ENCODE results near the gene PTPRG.

Gene PTPRG

DNA sequence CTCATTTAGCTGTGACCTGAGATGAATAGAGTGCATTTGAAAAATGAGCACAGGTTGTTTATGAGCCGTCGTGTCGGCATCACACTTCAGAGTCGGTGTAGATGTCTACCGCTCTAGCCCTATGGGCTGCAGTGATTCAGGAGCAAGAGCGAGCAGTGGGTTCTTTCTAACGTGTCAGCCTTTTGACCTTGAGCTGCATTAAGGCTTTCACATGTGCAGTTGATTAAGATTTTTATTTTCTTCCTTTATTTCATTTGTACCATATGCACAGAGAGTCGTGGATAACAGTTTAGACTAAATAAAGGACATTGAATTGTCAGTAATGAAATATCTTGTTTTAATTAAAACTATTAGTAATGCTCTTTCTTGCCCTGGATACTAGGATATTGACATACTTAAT, 368.2 kb downstream of the PTPRG start:
- no peak for DNase-seq (ENCODE audit: low spot score)

DNA sequence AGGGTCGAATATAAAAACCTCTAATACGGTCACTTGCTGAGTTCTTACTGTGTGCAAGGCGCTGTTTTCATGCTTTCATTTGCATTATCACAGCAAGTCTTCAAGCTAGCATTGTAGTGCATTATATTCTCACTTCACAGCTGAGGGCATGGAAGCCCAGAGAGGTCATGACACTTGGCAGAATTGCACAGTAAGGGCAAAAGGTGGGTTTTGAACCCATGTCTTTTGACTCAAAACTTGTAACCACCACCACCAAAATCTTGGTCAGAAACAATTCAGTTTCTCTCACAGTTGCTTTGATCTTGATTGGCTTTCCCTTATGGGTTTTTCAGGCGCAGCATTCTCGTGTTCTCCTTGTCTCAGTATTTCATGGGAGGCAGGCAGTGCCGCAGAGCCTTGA, 371.1 kb downstream of the PTPRG start:
- no peak for DNase-seq (ENCODE audit: low spot score)

DNA sequence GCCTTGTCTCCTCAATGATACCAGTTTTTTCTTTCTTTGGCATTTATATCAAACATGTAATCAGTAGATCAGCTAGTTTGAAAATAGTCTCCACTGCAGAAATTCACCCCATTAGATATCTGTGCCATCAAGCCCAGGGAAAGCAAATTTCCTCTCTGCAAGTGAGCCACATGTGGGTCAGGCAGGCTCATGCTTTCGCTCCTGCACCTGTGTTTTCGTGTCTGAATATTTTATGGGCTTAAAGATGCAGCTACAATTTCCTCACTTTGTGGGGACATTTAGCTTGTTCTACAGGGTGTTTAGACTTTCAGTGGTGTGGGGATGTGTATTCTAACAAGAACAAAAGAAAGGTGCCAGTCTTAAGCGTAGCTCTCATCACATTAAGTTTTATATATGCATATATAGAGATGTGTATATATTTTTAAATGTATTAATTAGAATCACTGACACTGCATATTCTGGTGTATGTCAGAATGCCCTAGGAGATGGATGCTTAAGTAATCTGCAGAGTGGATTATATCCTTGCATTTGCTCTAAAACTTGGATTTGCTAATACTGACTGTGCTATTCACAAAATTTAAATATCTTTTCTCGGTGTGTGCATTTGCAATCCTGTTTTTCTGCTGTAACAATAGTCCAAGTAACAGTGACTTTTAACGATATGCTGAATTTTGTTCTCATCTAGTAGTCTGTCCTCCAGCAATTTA, 372.6 kb downstream of the PTPRG start:
- DNase-seq (ENCODE audit: low spot score), result no peak

DNA sequence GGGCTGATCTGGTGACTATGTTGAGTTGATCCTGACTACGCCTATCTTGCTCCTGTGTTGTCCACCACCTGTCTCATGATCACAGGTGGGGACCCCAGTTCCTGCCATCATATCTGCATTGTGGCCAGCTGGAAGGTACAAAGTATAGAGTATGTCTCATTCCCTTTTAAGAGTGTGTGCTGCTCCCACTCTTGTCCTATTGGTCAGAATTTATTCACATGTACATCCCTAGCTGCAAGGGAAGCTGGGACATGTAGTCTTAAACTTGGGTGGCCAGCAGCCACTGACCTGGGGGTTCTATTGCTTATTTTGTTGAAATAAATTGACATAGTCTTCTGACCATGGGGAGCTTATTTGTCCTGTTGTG, 373.1 kb downstream of the PTPRG start:
- DNase-seq (ENCODE audit: low spot score), result no peak

DNA sequence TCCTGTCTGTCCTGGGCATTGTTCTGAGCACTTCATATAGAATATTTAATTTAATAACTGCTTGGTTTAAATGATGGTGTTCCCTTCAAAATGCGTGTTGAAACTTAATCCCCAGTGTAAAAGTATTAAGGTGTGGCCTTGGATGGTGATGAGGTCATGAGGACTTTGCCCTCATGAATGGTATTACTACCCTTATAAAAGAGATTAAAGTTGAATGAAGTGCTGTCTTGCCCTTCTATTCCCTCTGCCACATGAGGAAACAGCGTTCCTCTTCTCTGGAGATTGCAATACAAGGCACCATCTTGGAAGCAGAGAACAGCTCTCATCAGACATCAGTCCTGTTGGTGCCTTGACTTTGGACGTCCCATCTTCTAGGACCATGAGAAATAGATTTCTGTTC, 374.4 kb downstream of the PTPRG start:
- no peak for DNase-seq (ENCODE audit: low spot score)

DNA sequence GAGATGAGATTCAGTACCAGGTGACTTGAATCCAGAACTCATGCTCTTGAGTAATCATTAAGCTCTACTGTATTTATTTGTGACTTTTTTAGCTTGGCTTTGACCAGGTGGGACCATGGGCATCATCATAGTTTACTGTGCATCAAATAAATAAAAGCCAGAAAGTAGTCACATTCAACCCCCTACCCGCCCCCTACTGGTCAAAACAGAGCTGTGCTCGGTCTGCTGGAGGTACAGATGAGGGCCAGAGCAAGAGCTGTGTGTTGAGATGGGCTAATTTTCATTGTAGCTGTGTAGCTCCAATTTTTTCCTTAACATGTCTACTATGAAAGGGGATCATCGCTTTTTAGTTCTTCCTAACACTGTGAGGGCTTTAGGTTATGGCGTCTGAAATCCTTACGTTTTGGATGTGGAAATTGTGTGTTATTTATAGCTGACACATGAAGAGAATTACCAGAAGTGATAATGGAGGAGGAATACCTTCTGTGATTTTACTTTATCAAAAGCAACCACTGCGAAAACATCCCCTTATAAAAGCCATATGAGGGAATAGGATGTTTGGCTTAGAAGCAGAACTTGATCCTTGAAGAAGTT, 375.1 kb downstream of the PTPRG start:
- no peak for DNase-seq (ENCODE audit: low spot score)

DNA sequence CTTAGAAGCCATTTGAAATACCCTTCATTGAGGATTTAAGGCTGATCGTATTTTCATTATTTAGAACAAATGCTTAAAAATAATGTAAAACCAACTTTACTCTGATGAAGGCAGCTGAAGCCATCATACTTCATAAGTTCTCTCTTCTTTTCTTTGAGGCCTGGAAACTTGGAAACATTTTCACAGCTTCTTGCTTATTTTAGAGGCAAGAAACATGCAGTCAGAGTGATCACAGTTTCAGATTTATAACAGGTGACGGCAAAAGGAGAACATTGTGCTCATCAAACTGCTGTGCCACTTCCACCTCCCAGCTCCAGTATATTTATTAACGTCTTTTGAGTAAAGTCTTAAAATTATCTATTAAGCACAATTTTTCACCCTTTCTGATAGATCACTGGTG, 376.1 kb downstream of the PTPRG start:
- no peak for DNase-seq (ENCODE audit: low spot score)

DNA sequence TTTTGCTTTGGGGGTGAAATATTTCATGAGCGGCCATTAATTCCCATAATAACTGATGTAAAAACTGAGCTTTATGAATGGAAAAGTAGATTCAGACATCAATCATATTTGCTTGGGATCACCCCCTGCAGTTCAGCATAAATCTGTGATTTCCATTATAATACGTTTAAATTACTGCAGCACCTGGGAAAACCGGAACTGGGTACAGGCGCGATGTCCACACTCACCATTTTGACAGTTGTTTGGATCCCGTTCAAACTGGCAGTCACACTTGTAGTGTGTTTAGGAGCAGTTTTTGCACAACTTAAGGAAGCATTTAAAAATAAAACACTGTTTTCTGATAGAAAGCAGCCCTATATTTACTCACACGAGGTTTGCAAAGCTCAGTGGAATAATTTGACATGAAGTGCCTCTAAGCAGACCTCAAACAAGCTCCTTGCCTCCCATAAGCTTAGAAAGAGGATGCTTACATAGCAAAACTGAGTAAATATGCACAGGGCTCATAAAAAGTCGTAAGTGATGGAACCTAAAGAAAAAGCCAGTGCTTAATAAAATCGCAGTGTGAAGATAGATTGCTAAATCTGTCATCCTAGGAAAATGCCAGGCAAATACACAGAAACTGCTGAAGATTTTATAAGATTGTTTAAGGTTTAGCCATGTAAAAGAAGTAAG, 377.6 kb downstream of the PTPRG start:
- no peak for DNase-seq (ENCODE audit: low spot score)

DNA sequence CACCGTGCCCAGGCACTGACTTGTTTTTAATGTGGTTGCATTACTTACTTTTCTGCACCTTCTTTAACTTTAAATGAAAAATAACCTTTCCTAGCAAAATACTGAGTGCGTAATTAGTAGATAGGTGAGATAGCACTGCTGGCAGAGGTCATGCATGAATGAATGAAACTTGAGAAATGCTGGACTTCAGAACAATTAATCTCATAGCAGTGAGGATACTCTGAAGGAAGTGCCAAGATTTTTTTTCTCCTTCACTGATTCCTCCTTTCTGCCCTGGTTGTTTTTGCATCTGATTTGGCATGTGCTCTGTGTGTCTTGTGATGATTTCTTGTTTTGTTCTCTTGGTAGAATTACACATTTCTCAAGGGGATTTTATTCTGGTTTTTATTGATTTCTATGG, 378.9 kb downstream of the PTPRG start:
- DNase-seq (ENCODE audit: low spot score), result no peak

DNA sequence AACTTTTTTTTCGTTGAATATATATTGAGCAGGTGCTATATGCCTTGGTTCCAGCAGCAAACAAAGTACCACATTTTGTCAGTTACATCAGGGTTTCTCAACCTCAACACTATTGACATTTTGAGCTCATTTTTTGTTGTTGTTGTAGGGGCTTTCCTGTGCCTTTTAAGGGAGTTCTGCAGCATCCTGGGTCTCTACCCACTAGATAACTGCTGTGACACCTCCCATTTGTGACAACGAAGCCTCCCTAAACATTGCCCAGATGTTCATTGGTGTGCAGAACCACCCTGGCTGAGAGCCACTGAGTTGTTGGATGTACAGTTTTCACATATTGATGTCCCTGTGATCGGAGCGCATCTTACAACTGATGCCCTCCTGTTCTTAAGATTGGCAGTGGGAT, 382.6 kb downstream of the PTPRG start:
- no peak for DNase-seq (ENCODE audit: low spot score)

DNA sequence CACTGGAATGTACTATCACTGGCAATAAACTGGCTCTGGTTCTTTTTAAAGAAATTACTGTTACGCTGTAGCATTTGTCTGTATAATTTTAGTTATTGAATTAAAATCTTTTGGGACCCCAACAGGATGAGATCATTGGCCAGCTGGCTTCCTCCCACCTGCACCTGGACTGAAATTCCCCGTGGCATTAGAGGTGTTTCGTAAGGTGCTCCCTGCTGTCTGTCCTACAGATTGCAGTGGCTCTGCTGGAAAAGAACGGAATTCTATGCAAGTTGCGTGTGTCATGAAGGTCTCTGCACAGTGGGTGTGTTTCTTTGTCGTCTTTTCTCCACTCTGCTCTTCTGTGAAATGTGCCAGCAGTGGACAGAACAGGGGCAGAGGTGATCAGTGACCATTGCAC, 383.4 kb downstream of the PTPRG start:
- no peak for DNase-seq (ENCODE audit: low spot score)

DNA sequence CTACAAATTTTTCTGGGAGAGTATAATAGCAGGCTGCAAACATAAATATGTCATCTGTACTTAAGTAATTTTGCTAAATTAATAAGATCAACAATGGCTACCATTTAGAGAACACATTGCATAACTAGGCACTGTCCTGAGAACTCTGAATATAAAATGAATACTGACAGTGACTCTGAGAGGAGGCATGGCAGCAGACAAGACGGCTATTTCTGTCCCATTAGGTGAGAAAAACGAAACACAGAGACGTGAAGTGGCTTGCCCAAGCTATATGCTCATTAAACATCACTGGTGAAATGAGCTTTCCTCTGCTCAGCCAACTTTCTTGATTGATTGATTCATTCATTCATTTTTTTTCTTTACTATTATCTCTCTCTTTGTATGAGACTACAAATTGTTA, 384.3 kb downstream of the PTPRG start:
- DNase-seq (ENCODE audit: low spot score), result no peak

DNA sequence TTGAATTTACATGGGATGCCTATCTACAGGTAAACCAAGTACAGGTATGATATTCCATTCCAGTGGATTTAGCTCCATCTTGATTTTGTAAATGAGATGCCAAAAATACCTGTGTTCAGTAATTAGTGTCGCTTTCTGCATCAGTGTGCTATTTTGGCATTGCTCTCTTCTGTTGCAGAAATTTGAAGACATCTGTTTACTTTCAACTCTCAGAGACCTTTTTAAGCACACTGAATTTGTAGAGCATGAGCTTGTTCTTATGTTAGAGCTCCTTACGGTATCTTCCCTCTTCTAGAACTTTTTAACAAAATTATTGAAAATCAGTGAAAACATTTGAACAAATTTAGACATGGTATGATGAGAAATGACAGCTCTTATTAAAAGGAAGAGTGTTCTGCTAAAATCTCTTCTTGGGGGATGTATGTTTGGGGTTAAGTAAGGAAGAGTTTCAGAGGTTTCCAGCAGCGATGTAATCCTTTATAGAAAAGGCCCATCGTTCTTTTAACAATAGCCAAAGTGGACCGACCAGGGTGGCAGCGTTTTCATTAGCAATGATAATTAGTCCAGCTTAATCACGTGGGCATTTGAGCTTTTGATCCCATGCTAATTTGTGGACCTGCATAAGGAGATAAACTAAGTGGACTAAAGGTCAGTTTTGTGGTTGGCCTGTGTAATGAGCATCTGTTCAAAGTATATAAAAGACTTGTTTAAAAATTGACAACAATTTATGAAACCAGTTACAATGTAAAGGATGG, 385.4 kb downstream of the PTPRG start:
- DNase-seq (ENCODE audit: low spot score), result no peak

DNA sequence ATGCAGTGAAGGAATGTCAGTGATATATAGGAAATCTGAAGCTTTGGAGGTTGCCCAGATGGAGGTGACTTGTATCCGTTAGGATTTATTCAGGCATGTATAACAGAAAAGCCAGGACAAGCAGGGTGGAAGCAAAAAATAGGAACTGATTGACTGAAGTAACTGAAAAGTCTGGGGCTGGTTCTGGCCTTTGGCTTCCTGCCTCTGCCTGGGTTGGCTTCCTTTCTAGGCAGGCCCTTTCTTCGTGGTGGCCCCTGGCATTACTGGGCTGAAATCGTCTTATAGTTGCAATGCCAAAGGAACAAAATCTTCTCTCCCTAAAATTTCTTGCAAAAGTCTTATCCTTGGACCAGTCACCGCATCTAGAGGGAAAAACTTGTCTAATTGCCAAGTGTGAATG, 386.1 kb downstream of the PTPRG start:
- no peak for DNase-seq (ENCODE audit: low spot score)

DNA sequence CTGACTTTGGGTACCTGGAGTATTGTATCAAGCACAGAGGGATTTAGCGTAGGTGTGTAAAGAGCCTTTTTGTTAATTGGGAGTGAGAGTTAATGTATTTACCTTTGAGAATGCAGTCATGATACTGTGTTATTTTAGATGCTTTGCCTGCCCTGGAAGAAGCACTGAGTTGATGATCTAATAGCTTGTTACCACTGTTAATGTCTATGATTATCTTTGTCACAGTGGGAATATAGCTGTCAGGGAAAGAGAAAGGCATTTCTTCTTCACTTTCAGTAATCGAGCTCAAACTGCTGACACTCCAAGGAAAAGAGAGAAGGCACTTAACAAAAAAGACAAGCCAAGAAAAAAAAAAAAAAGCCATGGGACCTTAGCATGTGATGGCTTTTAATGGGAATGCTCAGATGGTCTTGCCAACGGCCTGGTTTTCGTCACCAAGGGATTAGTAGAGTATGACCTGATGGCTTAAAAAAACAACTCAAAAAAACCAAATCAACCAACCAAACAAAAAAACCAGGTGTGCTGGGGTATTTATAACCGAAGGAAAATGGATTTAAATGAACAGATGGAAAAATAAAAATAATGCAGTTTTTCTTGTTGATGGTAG, 387.4 kb downstream of the PTPRG start:
- DNase-seq (ENCODE audit: low spot score), result no peak

DNA sequence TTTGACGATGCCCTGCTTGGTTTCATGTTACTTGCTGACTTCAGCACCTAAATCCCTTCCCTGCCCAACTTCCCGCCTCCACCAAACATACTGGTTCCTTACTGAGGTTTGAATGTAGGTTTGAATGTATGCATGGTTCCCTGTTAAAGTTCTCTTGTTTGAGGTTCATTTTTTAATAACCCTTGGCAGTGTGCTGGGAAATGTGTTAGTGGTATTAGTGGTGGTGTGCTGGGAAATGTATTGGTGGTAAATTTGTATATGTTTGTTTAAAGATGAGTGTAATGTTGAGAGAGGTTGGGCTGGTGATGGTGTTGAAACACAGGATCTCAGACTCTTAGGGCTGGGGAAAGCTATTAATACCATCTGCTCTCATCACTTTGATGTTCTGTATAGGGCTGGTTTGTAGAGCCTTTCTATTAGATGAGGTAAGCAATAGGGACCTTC, 392.7 kb downstream of the PTPRG start:
- no peak for DNase-seq (ENCODE audit: low spot score)

DNA sequence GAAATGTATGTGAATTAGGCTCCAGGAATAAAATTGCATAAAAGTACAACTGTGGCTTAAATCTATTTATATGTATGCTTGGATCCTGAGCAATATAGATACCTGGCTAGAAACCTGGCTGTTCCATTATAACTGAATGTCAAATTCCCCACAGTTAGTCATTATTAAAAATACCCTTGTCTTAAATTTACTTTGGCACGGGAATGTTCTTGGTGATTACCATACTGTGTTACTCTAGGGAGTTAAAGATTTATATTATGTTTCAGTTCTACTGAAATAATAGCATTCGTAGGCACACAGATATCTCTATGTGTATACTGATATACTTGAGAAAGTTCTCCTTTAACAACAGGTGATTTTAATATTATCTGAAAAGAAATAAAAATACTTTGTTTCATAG, 394.1 kb downstream of the PTPRG start:
- DNase-seq (ENCODE audit: low spot score), result no peak

DNA sequence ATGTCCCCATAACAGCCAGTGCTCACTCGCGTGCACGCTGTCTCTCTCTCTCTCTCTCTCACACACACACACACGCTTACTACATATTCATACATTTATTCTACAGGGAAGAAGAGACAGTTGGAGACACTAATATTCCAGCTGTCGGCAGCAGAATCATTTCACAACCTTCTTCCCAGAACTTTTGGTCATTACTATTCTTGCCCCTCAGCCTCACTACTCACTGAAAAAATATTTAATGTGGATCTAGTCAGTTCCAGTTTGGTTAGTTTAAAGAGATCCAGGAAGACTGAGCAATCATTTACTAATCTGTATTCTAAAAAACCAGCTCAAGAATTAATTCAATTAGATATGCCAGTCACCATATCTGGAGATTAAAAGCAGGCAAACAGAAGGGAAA, 394.9 kb downstream of the PTPRG start:
- DNase-seq (ENCODE audit: low spot score), result no peak

DNA sequence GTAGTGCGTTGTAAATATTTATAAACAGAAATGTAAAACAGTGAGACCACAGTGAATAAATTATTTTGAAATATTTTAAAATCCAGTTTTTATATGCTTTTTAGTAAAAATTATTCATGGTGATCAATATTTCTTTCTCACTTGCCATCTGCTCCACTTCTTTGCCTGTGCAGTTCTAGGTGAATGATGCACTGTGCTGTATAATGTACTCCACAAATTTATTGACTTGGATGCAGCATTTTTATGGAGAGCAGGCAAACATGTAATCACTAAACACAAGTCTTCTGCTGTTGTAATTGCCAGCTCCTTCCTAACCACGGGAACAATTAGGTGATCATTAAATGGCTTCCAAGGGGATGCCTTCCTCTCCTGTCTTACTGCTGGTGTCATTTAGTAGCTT, 395.9 kb downstream of the PTPRG start:
- no peak for DNase-seq (ENCODE audit: low spot score)

DNA sequence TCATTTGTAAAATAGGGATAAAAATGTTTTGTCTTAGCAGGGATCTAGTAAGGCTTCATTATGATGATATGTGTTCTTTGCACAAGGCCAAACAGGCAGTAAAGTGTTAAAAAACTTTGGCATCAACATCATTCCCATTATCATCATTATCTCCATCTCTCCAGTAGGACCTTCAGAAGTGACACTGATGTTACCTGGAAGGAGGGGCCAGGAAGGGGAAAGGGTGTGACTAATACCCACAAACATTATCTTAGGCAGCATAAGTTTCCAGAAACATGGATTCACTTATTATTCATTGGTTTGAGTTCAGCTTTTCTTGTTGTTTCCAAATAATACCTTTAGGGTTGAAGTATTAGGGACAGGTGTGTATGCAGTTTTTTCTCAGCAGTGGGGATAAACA, 399.6 kb downstream of the PTPRG start:
- no peak for DNase-seq (ENCODE audit: low spot score)

DNA sequence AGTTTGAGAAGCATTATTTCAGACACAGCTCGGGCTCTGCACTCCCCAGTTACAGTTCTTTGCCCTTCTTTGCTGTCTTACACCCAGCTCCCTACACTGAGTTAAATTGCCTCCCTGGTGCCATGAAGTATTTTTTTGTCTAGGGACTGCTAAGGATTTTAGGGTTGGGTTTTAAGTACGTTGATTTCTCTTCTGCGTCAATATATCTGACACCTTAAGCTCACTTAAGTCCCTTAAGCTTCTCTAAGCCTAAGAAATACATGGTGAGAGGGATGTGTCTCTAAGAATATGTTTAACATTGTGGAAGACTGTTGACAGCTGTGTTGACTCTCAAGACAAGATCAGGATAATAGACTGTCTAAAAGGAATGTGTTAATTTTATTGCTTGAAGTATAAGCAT, 400.5 kb downstream of the PTPRG start:
- DNase-seq (ENCODE audit: low spot score), result no peak

DNA sequence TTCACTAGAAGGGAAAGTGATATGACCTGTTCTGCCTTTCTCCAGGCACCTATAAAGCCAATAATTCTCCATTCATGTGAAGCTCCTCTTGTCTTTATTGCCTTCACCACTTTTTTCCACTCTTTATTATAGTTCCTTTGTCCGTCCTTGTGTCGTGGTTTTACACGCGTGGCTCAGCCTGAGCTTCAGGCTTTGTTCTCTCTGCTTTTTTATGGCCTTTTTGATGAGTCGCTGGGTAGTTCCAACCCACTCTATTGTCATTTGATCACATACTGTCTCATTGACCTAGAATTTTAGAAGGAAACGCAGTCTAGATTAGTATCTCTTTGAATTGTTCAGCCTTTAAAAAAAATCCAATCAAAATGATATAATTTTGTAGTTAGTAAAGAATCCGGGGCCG, 403.2 kb downstream of the PTPRG start:
- DNase-seq (ENCODE audit: low spot score), result no peak

DNA sequence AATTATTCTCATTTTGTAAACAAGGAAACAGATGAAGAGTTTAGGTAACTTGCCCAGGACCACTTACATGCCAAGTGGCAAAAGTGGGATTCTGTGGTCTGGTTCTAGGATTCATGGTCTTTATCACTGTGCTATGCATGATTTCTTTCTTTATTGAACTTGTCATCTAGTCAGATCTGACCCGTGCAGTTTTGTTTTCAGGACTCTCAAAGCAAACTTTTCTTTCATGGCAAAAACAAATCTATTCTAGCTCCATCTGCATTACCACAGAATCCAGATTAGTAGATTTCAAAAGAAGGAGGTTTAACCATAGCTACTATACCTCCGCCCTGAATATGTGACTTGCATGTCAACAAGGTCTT, 404.4 kb downstream of the PTPRG start:
- DNase-seq (ENCODE audit: low spot score), result no peak

Data from CD4-positive, alpha-beta T cell treated with Interleukin-2 at 100 ng/mL for 4 hours (primary cell).